Stimulated activated CD8-positive, alpha-beta memory T cell treated with anti-CD3 and anti-CD28 coated beads, Interleukin-15, amount 100 ng/mL, for 1 hour (primary cell): Measurements from ENCODE around the gene DEPDC1.

Experiments used
- DNase-seq: peaks from one replicate; pipeline ENCODE4 v3.0.0-alpha.2; 2020; ENCODE audit warnings: low read depth

DEPDC1 gene

DNA sequence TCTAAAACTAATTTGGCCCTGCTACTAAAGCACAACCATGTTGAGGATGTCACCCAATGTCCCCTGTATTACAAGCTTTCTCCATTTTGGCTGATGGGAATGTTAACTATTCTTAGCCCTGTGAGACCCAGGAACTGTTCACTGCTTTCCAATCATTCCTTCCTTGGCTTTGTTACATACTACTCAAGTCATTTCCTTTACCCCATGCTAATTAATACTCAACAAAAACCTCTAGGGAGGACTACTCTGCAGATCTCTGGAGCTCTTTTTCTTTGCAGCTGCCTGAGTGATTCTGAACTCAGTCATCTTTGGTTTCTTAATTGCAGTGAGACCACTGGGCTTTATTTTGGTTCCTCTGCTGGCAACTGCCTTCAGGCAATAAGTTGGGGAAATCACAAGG, 23.8 kb downstream of the DEPDC1 start:
- no peak for DNase-seq

DNA sequence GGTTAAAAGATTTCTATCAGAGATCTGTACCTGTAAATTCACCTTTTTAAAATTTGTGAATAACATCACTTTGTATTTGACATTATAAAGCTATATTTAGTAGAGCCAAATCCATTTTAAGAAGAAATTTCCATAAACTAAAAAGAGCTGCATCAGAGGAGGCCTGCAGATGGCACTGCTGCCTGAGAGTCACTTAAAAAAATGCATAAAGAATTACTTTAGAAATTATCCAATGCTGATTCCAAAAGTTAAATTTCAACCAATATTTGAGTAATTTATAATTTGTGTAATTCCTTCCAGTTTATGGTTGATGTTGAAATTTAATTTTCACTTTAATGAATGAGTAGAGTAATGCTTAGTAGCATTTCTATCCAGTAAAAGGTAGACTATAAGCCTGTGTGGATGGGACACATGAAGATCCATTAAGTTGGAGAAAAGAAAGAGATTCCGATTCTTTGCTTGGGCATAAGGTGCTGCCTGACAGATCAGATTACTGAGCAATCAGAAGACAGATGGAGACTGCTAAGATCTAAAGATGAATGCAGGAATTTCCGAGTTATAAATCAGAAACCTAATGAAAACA, 26.4 kb downstream of the DEPDC1 start:
- DNase-seq, result no peak

DNA sequence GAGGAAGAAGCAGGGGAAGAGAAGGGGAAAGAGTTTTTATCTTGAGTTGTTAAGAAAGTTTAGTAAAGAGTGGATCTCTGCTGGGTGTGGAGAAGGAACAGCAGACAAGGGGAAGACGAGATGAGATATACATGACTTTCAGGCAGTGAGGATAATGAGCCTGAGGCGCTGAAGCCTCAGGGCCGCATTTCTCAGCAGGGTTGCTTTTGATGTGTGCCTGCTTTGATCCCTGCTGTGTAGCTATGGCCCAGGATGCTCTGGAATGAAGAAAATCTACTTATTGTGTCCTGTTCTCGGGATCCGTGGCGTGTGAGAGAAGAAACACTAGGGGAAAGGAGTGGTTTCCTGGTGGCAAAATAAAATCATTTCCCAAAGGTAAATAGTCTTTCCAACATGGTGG, 32.0 kb downstream of the DEPDC1 start:
- DNase-seq, result no peak

DNA sequence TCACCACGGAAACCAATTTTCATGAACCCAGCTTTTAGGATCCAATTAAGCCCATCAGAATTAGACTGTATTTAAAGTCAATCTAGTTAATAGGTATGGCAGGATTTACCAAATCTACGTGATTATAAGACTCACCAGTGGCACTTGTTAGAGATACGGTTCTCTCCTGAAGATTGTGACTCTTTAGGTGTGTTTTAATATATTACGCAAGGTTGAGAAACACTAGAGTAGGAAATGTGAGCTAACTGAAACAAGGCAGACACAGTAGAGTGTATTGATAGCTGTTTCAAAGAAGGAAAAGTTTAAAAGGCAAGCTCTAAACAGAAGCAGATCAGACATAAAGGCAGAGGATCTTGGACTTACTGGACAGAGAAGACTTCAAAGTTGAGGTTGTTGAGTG, 35.9 kb downstream of the DEPDC1 start:
- DNase-seq, result no peak

DNA sequence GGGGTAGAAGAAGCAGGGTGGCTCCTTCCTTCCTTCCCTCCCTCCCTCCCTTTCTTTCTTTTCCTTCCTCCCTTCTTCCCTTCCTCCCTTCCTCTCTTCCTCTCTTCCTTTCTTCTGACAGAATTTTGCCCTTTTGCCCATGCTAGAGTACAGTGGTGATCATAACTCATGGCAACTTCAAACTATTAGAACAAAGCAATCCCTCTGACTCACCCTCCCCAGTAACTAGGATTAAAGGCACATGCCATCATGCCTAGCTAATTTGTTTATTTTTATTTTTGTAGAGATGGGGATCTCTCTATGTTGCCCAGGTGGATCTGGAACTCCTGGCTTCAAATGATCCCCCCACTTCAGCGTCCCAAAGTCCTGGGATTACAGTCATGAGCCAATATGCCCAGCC, 37.1 kb downstream of the DEPDC1 start:
- no peak for DNase-seq

DNA sequence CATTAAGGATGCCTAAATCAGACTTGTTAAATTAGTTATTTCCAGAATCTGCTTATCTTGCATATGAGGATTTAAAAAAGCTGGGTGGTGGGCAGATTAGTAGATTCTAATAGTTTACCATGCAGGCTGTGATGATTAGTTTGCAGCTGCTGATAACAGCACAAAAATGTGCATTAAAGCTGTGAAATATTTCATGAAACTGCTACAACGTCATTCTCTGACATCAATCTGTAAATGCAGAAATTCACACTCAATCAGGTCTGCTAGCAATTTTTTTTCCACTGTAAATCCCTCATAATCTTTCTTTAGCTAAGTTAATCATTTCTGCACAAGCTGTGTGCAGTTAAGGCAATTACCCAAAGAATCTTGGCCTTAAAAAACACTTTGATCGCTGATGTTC, 37.8 kb downstream of the DEPDC1 start:
- DNase-seq, result no peak

DNA sequence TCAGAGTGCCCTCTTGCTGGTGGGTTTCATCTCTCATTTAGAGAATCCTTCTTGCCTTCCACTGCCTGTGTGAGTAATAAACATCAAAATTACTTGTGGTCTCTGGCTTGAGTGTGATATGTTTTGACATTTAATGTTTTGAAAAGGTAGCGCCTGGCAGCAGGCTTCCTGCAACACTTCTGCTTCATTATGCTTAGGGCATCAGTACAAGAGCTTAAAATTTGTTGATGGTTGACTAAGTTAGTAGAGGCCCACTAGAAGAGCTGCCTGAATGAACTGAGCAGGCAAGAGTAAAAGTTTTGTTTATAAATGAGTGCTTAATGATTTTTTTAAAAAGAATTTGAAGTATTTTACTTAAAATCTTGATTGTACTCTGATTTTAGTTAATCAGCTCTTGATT, 40.7 kb downstream of the DEPDC1 start:
- no peak for DNase-seq

DNA sequence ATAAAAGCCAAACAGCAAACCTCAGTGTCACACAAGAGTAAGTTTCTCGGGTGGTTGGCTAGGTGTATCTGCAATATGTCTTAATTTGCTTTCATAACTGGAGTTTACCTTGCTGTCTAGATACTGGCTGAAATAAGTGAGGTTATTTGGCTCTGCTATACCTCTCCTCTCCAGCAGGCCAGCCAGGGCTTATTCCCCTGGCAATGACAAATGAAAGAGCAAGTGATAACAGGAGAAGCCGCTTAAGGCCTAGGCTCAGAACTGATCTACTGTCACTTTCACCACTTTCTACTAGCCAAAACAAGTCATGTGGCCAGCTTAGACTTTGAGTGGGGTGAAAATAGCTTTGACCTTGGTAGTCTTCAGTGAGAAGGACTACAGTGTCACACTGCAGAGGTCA, 42.3 kb downstream of the DEPDC1 start:
- DNase-seq, result no peak

DNA sequence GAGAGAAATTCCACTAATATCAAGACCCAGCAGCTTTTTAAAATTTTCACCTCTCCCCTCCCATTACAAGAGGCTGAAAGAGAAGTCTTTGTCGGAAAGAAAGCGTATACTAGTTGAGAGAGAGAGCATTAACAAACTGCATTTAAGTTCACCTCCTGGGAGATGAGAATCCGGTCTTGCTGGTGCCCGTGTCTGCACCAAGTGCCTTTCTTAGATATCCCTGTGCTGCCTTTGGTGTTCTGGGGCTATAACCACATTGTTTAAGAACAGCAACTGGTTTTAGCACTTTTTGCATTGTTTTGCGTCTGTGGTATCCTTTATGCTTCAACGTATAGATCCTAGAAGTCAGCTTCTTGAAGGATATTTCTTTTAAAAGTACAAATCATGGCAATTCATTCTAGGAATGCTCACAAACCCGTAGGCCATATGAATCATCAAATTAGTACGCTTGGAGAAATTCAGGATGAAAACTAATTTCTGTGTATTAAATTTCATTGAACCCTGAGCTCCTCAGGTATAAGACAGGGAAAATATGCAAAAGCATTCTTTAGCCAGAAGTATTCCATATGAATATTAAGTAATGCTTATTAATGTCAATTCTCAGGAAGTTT, 43.7 kb downstream of the DEPDC1 start:
- no peak for DNase-seq

DNA sequence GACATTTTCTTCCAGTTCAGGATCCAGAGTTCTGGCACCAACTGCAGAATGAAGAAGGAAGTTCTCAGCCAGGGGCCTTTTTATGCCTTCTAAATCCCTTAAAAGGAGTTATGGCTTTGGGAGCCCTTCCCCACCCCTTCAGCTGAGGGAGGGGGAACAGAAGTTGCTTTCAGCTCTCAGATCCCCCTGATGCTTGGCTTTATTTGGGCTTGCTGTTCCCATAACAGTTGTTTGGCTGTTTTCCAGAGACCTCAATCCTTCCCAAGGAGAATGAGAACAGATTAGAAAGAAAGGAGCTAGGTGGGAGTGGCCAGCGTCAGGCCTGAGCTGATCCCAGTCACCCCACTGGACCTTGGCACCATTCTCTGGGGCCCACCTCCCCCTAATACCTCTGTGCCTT, 47.0 kb downstream of the DEPDC1 start, which contains the start of gene RPE65:
Gene RPE65 (minus strand): TSS at position 54 of the 400 bp plus-strand sequence. CDS start 49 bp downstream, at position 5.
- DNase-seq, result no peak

DNA sequence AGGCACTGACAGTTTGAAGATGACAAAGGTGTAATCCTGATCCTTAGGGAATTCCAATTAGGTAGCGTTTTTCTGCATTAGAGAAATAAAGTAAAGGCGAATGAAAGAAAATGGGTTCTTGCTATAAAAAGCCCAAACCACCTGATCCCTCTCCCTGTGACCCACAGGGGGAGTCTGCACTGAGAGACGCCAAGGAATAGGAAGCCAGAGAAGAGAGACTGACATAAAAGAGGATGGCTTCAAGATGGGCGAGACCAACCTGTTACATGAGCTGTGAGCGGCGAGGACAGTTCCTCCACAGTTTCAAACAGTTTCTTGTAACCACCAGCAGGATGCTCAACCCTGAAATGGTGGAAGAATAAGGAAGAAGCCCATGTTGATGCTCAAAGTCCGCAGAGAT, 48.5 kb downstream of the DEPDC1 start:
- DNase-seq, result no peak

DNA sequence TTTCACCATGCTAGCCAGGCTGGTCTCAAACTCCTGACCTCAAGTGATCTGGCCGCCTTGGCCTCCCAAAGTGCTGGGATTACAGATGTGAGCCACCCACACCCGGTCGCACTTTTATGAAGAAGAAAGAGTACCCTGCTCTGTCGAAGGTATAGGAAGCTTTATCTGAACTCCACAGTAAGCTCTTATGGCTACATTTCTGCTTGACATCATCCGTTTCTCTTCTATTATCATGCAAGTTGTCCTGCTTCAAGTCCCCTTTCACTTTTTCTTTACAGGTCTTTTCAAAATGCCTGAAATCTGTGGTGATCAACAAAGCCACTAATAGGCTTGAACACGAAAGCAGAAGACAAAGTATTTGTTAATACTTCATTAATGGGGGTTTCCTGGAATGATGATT, 51.2 kb downstream of the DEPDC1 start:
- no peak for DNase-seq

DNA sequence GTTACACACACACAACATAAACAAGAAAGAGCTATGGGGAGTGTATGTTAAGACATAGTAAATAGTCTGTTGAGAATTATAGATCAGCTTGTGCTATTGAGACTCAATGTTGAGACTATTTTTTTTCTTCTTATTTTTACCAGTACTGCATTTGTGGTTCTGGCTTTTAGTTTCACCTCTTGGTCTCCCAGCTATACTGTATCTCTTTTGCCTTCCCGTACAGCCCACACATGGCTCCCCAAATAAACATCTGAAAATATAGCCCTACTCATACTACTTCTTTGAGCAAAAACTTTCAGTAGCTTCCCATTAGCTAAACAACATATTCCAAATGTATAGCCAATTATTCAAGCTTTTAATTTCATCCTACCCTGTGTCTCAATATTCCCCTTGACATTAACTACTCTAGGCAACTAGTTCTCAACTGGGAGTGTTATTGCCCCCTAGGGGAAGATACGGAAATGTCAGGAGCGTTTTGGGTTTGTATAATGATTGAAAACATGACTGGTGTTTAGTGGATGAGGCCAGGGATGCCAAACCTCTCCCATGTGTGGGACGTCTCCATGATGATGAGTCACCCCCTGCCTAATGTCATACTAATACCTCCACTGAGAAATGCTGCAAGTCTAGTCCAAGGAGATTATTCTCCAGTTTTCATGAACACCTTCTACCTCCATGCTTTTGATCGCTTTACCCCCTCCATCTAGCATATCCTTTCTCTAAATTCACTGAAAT, 53.9 kb downstream of the DEPDC1 start:
- no peak for DNase-seq

DNA sequence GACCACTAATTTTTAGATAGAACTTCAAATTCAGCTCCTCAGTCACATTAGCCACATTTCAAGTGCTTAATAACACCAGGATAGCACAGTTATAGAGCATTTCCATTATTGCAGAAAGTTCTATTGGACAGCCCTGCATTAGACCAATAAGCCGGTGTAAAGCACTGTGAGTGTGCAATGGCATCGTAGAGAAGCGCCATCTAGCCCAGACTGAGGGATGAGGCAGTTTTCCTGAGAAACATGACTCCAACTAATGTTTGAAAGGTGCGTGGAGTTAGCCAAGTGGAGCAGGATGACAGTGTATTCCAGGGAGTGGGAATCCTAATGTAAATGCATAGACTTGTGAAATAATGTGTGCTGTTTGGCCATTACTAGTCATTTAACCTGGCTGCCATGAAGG, 54.9 kb downstream of the DEPDC1 start:
- DNase-seq, result no peak

DNA sequence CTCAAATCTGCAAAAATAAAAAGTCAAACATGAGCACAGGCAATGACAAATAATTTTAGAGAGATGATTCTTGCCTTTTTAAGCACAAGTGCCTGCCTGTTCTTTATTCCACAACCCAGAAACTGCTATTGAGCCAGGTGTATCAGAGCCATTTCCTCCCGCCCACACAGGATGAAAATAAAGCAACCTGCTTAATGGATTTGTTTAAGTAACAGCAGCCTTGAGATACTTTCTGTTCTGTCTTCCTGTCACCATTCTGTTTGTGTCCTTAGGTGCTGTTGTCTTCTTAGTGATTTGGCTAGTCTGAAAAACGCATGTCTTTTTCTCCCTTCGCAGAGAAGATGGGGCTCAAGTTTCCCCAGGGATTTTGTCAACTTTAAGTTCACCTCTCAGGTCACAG, 58.6 kb downstream of the DEPDC1 start:
- DNase-seq, result no peak

DNA sequence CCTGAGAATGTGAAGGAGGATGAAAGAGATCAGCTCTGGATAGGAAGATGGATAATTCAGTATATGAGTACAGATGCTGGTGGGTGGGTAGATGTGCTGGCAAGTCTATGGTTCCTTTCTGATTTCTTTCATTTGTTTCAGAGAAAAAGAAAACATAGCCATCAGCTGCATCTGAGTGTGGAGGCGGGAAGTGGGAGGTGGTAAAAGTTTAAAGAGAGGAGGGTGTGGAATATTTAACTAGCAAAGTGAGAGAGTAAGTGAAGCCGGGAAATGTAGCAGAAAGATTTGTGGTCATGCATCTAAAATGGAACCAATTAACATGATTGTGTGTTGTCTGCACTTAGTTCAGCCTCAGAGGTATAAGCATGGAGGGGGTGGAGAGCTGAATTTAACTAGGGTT, 63.5 kb downstream of the DEPDC1 start:
- no peak for DNase-seq

DNA sequence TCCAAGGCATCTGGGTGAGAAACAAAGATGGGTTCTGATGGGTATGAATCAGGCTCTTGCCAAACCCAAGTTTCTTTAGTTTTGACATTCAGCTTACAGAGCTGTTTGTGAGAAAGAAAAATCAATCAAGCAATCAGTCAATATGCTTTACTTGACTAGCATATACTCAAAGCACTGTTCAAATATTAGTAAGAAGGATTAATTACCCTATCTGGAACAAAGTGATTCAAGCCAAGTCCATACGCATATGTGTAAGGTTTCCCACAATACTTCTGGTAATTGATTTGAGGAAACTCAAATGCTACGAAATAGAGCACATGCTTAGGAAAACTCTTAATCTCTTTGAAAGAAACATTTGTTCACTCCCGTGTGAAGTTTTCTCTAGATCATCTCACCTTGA, 65.8 kb downstream of the DEPDC1 start:
- no peak for DNase-seq

DNA sequence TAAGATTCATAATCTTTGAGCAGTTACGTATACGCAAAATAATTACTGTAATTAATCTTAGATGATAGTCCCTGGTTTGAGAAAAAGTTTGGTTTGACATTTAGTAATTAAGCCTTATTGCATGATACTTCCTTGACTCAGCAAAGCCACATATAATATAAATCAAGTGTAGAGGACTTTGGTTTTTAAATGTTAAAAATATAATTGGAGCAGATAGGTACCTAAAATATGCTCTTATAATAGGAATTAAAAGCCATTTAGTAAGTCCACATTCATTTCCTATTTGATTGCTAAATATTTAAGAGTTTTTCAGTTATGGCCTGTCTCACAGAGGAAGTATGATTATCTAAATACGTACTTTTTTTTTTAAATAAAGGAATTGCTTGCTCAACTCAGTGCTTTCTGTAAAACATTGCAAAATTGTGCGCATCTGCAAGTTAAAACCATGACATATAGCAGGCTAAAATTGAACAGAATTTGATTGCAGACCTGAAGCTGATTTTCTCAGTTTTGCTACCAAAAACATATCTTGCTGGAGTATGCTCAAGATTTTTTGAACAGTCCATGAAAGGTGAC, 67.6 kb downstream of the DEPDC1 start:
- DNase-seq, result no peak

DNA sequence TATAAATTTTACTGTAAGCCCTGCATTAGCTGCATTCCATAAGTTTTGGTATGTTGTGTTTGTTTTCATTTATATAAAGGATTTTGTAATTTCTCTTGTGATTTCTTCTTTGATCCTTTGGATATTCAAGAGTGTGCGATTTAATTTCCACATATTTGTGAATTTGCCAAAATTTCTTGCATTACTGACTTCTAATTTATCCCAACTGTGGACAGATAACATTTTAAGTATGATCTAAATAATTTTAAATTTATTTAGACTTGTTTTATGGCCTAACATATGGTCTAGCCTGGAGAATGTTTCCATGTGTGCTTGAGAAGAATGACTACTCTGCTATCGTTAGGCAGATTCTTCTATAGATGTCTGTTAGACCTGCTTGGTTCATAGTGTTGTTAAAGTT, 70.3 kb downstream of the DEPDC1 start:
- DNase-seq, result no peak
